A673 (cell line): ENCODE results near the gene LRRC4B. TPM values are rescaled to one million over a fixed set of nuclear protein-coding genes. Genes with fewer than 3 reads are reported as not detected.

Experiments used
- BruUV-seq: library from RNA; stranded (reverse); fragments of 400-500 nt; replicated peaks from 2 replicates; lab custom pipeline; 2021; lab: Mats Ljungman, UMichigan
- CTCF ChIA-PET: fragments of 300-600 bp; sonication (Branson Sonifier 250); formaldehyde crosslinking; loops from one replicate; lab custom pipeline; 2022; ENCODE audit warnings: antibody characterized with exemption; lab: Charles Lee
- POLR2A ChIA-PET: fragments of 300-600 bp; sonication (Branson Sonifier 250); formaldehyde crosslinking; loops from one replicate; lab custom pipeline; 2022; ENCODE audit warnings: antibody characterized with exemption; ENCODE audit not compliant: low non-redundant PET; lab: Charles Lee
- DNase-seq: peaks from one replicate; pipeline ENCODE4 v3.0.0-alpha.2; 2015; ENCODE audit warnings: low spot score
- H3K27ac ChIP-seq: fragments of 200-600 bp; sonication (generic); 2 replicates; pipeline ENCODE4 v1.5.1; 2016; ENCODE audit warnings: mixed run types, low read depth, mild to moderate bottlenecking, mixed read lengths, antibody characterized with exemption, low read length; ENCODE audit not compliant: poor library complexity, severe bottlenecking
- H3K27me3 ChIP-seq: fragments of 200-600 bp; sonication (generic); replicated peaks from 2 replicates; pipeline ENCODE4 v1.6.1; 2017; ENCODE audit warnings: mixed run types, low read depth, mild to moderate bottlenecking, mixed read lengths, antibody characterized with exemption, low read length; ENCODE audit not compliant: insufficient read depth, poor library complexity
- H3K36me3 ChIP-seq: fragments of 200-600 bp; sonication (generic); 2 replicates; pipeline ENCODE4 v1.6.1; 2016; ENCODE audit warnings: mixed run types, mild to moderate bottlenecking, mixed read lengths, antibody characterized with exemption, low read length; ENCODE audit not compliant: insufficient read depth, poor library complexity, severe bottlenecking
- H3K4me1 ChIP-seq: fragments of 200-600 bp; sonication (generic); 2 replicates; pipeline ENCODE4 v1.6.1; 2017; ENCODE audit warnings: mixed run types, mild to moderate bottlenecking, mixed read lengths, antibody characterized with exemption, low read length; ENCODE audit not compliant: insufficient read depth, poor library complexity, severe bottlenecking
- H3K4me3 ChIP-seq: fragments of 200-600 bp; sonication (generic); 2 replicates; pipeline ENCODE4 v1.5.1; 2016; ENCODE audit warnings: low read depth, mixed run types, mild to moderate bottlenecking, mixed read lengths, low read length; ENCODE audit not compliant: poor library complexity, severe bottlenecking
- H3K9me3 ChIP-seq: fragments of 200-600 bp; sonication (generic); 2 replicates; pipeline ENCODE4 v1.6.1; 2016; ENCODE audit warnings: mixed run types, low read depth, mild to moderate bottlenecking, mixed read lengths, antibody characterized with exemption, low read length; ENCODE audit not compliant: poor library complexity, severe bottlenecking
- EZH2 ChIP-seq: fragments of 200-600 bp; sonication (generic); IDR thresholded peaks from 2 replicates; pipeline ENCODE4 v1.6.1; 2017; ENCODE audit warnings: borderline replicate concordance, low read depth, mild to moderate bottlenecking, mixed read lengths, antibody characterized with exemption, low read length; ENCODE audit not compliant: poor library complexity, severe bottlenecking
- intact Hi-C: fragments of 100-400 bp; cut with micrococcal nuclease; formaldehyde crosslinking; loops from one replicate; pipeline ENCODE4 v1.10.0; 2022; ENCODE audit not compliant: unreplicated experiment
- total RNA-seq: library from RNA; stranded (reverse); gene quantifications from 2 replicates; pipeline ENCODE4 v1.2.3, GENCODE V29; 2021
- TF ChIP-seq, protein P1 (sequence below): fragments of 300-800, 200-600 bp; sonication (generic); conservative IDR thresholded peaks from 2 replicates; pipeline ENCODE4 v1.5.1; 2017; ENCODE audit warnings: low read depth, mild to moderate bottlenecking, antibody characterized with exemption, low read length, moderate library complexity, mixed read lengths

Gene LRRC4B
- total RNA-seq, 1 experiment from 2014 or later: 23.1 TPM

DNA sequence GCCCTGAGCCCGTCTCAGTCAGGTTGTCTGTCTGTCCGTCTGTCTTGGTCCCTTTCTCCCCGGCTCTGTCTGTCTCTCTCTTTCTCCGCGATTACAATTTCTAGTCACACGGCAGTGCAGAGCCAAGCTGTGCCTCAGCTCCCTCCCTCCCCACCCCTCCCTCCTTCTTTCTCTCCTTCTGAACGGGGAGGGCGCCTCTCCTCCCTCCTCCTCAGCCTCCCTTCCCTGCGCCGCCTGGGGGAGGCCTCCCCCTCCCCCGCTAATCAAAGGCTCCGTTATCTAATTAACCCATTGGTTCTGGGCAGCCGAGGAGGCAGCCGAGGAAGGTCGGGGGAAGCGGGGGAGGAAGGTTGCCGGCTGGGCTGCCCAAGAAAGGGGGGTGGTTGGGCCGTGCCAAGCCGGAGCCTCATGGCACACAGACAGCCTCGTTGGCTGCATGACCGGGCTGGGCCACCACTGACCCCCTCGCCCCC lies 16.5 kb downstream of the LRRC4B start:
- Histone ChIP-seq H3K27ac (no peak overlapping the region), H3K9me3 (no peaks in the 10 kb centered on the region), H3K36me3 (no peaks in the 10 kb centered on the region), H3K4me1 (peaks cover 4% of the 10 kb centered on the region), H3K4me3 (no peak overlapping the region), H3K27me3 (no peaks in the 10 kb centered on the region)
- peak; percentile 37 for DNase-seq
- ChIA-PET CTCF (interaction anchor here (0.8 kb wide), 1 partner anchor 1358 kb away, joined by 9 read pairs; no protein-coding TSS in a partner anchor), POLR2A (interaction anchor here (0.6 kb wide), 1 partner anchor 149 kb away, joined by 3 read pairs; no protein-coding TSS in a partner anchor)
- no TSS peak for BruUV-seq
- TF ChIP-seq EZH2: no peak
- TF ChIP-seq, protein P1, sequence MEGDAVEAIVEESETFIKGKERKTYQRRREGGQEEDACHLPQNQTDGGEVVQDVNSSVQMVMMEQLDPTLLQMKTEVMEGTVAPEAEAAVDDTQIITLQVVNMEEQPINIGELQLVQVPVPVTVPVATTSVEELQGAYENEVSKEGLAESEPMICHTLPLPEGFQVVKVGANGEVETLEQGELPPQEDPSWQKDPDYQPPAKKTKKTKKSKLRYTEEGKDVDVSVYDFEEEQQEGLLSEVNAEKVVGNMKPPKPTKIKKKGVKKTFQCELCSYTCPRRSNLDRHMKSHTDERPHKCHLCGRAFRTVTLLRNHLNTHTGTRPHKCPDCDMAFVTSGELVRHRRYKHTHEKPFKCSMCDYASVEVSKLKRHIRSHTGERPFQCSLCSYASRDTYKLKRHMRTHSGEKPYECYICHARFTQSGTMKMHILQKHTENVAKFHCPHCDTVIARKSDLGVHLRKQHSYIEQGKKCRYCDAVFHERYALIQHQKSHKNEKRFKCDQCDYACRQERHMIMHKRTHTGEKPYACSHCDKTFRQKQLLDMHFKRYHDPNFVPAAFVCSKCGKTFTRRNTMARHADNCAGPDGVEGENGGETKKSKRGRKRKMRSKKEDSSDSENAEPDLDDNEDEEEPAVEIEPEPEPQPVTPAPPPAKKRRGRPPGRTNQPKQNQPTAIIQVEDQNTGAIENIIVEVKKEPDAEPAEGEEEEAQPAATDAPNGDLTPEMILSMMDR: no peak
- intact Hi-C loops: no loop called here

DNA sequence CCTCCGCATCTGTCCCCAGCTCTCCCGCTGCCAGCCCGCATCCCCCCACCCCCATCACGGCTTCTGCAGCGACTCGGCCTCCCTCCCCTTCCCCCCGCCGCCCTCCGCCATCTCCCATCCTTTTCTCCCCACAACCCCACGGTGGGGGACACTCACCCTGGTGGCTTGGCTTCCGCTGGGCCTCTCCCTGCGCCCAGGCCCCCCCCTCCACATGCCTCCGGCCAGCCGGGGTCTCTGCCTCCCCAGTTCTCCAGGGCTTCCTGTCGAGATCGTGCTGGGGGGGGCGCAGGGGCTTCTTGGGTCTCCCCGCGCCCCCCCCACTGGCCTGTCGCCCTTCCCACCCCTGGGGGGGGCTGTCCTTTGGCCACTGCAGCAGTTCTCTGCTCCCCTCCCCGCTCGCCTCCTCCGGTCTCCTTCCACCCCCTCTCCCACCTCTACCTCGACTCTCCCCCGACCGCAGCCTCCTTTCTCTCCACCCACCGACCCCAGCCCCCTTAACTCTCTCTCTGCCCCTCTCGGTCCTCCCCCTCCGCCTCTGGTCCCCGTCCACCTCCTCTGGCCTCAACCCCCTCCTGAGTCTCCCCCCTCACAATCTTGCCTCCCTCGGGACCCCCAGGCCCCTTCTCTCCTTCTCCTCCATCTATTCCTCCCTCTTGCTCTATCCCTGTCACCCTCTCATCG lies 17.1 kb downstream of the LRRC4B start:
- Histone ChIP-seq H3K4me3 (no peak overlapping the region), H3K27me3 (no peaks in the 10 kb centered on the region), H3K9me3 (no peaks in the 10 kb centered on the region), H3K4me1 (peaks cover 4% of the 10 kb centered on the region), H3K27ac (no peak overlapping the region), H3K36me3 (no peaks in the 10 kb centered on the region)
- intact Hi-C loops: no loop called here
- POLR2A ChIA-PET: interaction anchor here (0.6 kb wide), 1 partner anchor 149 kb away, joined by 3 read pairs; no protein-coding TSS in a partner anchor
- DNase-seq: no peak
- CTCF ChIA-PET: interaction anchor here (0.8 kb wide), 1 partner anchor 1357 kb away, joined by 9 read pairs; no protein-coding TSS in a partner anchor
- no TSS peak for BruUV-seq
- TF ChIP-seq, protein P1: no peak
- TF ChIP-seq EZH2: no peak

DNA sequence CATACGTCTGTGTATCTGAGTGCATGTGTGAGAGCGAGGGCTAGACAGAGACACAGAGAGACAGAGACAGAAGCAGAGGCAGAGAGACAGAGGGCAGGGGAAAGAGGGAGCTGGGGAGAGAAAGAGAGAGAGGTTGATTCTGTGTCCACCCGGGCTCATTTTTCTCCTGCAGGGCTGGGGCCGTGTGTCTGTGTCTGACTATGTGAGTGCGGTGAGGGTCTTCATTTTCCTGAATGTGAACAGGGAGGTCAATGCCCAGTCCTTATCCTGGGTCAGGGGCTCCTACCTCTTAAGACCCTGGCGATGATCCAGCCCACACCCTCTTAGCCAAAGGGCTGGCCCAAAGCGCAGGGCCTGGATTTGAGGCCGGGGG lies 17.7 kb downstream of the LRRC4B start:
- H3K9me3 ChIP-seq: no peaks in the 10 kb centered on the region
- H3K36me3 ChIP-seq: no peaks in the 10 kb centered on the region
- ChIA-PET POLR2A (no interaction called here), CTCF (no interaction called here)
- H3K27ac ChIP-seq: no peak overlapping the region
- BruUV-seq: no TSS peak
- intact Hi-C loops: no loop called here
- no peak for DNase-seq
- H3K4me1 ChIP-seq: no peaks in the 10 kb centered on the region
- TF ChIP-seq EZH2: no peak
- TF ChIP-seq, protein P1: no peak
- no peaks in the 10 kb centered on the region for H3K27me3 ChIP-seq
- H3K4me3 ChIP-seq: no peak overlapping the region
